ELF-1 (cell line): Measurements from ENCODE around the gene MMP13.
"Not testable (repeated sequence)": the region's sequence is repeated elsewhere in the genome, so short reads cannot be mapped to it uniquely, and the experiment has no call there.

Experiments used
- DNase-seq: peaks from one replicate; pipeline ENCODE4 v3.0.0-alpha.2; 2016; ENCODE audit warnings: low read depth, low spot score

Gene MMP13

DNA sequence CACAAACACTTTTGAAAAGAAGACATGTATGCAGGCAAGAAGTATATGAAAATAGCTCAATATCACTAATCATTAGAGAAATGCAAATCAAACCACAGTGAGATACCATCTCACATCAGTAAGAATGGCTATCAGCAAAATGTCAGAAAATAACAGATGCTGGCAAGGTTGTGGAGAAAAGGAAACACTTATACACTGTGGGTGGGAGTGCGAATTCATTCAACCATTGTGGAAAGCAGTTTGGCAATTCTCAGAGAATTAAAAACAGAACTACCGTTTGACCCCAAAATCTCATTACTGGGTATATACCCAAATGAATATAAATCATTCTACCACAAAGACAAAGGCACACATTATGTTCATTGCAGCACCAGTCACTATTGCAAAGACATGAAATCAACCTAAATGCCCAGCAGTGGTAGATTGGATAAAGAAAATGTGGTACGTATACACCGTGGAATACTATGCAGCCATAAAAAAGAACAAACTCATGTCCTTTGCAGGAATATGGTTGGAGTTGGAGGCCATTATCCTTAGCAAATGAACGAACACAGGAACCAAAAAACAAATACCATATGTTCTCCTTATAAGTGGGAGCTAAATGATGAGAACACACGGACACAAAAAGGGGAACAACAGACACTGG lies 18.5 kb downstream of the MMP13 start:
- no peak for DNase-seq

DNA sequence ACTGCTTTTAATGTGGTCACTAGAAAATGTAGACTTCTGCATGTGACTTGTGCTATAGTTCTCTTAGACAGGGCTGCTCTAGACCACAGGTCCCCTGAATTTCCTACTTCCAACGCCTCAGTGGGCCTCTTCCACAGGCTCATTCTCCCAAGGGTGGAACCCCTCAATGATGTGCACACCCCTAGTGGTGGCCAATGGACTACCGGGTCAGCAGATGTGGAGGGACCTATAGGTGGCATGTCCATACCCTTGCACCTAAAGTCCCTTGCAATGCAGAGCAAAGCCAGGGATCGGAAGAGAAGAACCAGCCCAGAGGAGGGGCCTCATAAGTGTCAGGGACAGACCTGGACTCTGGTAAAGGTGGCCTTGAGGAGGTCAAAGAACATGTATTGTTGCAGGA lies 20.0 kb downstream of the MMP13 start:
- no peak for DNase-seq

DNA sequence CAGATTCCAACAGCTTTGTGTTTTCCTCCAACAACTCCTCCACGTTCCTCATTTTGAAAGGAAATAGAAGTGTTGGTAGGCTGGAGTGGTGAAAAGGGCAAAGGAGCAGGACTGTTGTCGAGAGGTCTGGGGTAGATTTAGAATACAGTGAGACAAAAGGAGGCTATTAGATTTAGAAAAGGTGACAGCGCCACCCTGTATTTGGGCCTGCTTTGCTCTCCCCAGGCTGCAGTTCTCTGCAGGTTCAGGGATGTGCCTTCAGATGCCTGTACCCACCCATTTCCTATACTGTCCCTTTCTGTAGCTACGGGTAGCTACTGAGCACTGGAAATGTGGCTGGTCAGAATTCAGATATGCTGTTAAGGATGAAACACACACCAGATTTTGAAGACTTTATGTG lies 20.8 kb downstream of the MMP13 start:
- peak; percentile 5 for DNase-seq

DNA sequence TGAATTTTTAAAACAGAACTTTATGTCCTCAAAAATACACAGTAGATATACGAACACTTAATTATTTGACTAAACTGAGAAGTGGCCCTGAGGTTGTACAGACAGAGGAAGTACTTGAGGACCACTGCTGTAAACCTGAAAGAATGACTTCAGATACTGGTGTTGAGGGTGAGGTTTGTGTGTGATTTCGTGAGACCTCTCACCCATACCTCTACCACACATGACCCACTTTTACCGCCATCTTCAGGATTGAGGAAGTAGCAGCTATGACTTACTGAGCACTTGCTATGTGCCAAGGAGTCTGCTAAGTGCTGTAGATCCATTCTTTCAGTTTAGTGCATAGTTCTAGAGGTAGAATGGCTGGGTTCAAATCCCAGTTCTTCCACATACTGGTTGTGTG lies 21.9 kb downstream of the MMP13 start:
- no peak for DNase-seq

DNA sequence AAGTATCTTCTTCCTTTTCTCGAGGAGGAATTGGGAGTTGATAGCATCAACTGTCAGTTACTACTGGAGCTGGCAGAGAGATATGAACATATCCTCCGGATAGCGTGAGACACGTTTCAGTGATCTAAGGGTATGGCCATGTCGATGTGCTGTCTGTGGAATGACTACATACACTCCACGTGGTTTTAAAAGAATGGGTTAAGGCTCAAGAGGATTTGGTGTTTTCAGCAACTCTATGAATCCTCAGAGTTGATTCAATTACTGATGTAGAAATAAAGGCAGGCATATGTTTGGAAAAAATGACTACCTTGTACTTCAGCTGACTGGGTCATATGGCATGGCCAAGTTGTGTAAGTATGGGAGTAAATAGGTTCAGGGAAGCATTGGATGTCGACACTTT lies 22.9 kb downstream of the MMP13 start:
- DNase-seq, result no peak

DNA sequence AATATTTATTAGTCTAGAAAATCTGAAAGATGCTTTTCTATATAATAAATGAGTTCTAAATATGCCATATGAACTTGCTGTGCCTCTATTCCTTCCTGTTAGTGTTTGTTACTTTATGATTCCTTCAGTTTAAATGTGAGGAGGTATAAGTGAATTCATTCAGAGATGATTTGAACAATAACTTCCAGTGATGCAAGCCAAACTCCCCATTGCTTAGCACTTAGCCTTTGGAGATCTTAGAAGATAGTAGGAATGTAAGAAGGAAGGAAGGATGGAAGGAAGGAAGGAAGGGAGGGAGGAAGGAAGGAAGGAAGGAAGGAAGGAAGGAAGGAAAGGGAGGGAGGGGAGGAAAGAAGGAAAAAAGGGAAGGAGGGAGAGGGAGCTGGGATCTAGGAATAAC lies 25.1 kb downstream of the MMP13 start:
- DNase-seq, result no peak

DNA sequence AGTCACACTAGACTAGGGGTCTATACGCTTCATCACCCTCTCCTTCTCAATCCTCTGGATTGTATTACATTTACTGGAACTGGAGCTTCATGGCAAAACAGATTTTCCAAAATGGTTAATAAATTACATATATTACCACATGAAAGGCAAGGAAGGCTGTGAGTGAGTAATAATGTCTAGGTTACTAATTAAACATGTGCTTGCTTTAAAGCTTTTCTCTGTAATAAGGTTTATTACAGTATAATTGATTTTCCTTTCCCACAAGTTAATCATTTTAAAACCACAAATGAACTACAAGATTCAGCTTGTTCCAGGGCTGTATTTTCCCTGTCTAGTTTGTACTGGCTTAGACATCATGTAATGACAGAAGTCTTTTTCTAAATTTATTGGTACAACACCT lies 25.6 kb downstream of the MMP13 start:
- DNase-seq, result no peak

DNA sequence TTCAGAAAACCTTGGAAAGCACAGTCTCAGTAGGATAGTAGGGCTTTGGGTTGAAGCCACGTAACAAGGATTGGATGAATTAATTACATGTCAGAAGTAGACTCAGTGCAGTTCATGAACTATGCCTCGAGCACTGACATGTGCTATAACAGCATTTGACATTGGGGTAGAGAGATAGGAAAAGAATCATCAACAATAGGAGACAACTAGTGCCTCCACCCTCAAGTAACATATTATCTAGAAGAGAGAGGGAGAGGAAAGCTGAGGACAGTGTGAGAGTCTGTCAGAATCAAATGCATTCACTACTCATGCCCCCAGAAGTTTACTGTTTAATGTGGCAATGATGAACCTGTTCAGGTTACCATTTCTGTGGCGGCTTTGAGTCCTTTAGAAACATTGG lies 26.4 kb downstream of the MMP13 start:
- DNase-seq, result no peak

DNA sequence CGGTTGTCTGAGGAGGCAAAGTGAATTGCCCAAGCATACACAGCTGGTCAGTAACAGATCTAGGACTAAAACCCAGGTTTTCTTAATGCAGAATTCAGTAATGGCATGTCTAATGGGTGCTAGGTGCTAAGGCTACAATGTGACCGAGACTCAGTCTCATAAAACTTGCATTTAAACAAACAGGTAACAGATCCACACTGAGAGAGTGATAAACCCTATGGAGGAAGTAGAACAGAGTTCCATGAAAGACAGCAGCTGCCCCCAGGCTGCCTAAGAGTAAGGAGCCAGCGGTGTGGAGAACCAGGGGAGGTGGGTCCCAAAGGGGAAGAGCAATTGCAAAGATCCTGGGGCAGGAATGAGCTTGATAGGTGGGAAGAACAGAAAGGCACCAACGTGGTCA lies 27.3 kb downstream of the MMP13 start:
- no peak for DNase-seq

DNA sequence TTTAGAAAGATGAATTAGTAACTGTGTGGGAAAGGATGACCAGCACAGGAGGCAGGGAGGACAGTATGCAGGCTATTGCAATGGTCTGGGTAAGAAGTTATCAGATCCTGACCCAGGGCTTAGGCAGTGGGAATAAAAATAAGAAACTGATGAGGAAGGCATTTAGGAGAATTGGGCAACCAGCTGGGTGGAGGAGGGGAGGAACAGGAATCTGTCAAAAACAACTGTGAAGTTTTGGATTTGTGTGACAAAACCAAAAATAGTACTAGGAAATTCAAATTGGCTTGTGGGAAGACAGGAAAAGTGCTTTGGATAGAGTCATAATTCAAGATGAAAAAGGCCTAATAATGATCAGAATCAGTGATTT lies 27.9 kb downstream of the MMP13 start:
- no peak for DNase-seq

DNA sequence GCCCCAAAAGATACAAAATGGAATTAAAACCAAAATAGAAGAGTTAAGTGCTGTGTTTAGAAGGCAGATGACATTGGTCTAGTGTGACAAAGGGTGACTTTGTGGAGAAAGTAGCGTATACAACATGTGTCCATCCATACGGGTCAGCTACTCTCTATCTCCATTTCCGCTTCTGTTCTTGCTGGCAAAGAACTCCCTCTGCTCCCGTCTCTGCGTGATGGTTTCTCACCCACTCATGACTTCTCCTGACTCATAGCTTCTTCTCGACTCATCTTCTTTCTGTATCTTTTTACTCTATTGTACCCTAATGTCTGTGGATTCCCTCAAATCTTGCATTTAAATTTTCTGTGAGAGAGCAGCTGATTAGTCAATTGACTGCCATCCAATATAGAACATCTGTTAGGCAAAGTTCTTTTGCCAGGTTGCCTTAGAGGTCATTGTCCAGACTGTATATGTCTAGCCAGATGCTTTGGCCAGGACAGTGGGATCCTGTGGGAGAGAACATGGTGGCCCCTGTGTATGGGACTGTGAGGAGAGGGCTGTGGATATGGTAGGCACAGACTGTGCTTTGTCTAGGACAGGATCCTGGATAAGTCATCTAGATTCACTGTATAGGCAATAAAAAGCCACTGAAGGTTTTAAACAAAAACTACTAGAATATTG lies 28.4 kb downstream of the MMP13 start:
- no peak for DNase-seq

DNA sequence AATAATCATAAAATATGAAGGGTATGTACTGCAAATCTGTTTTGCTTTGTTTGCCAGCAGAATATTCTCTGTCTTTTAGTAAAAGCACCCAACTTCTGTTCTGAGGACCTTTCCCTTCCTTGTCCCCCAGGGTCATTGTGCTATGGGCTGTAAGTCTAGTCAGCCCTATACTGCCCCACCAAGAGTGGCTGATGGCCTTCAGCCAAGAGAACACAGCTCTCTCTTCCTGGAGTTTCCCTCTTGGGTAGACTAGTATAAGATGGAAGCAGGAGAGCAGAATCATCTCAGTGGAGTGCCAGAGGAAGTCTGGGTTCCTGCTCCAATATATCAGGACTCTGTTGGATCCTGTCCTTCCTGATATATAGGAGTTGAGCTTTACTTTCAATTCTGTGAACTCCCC lies 29.0 kb downstream of the MMP13 start:
- DNase-seq, result no peak

DNA sequence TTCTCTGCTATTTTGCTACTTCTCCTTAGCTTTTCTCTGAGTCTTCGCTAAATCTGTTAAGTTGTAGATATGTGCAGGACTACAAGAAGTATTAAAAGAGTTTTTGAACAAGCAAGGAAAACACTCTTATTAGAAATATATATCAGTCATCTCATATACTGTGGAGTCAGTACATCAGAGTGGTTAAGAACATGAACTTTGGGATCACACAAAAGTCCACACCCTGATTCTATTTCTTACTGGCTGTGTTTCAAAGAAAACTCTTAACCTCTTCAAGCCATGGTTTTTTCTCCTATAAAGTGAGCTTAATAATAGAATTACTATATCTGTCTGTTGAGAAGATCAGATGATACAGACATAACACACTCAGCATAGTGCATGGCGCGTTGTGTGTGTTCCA lies 29.5 kb downstream of the MMP13 start:
- no peak for DNase-seq

DNA sequence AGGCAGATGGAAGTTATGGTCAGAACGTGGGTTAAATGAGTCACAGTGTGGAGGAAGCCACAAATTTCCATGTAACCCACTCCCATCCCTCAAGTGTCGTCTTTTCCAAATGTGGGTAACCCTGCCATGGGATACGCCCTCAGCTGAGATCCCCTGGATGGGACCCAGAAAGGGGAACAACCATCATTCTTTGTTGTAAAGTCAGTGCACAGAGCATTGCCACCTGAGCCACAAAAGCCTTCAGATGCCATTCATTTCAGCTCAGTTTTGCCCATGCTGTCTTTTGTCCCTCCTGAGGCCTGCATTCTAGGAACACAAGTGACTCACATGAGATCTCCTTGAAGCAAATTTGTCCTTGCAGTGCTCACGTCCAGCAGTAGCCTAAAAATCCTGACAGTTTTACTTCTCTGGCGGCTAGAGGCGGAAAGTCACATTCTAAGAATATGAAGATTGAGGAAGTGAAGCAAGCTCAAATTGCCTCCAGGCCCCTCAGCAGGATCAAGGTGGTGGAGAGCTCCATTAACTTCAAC lies 30.6 kb downstream of the MMP13 start:
- DNase-seq, result no peak

DNA sequence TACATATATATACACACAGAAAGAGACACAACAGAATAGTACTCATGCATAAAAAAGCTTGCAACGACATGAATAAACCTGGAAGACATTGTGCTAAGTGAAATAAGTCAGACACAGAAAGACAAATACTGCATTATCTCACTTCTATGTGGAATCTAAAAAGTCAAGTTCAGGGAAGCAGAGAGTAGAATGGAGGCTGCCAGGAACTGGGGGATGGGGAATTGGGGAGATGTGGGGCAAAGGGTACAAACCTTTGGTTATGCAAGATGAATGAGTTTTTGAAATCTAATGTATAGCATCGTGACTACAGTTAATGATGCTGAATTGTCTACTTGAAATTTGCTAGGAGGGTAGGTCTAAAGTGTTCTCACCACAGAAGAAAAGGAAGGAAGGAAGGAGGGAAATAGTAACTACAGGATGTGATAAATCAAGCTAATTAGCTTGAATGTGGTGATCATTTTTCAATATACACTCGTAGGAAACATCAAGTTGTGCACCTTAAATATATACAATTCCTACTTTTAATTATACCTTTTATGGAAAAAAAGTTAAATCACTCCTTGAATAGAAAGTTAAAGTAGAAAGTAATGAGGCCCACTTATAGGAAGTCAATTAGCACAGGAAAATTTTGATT lies 33.8 kb downstream of the MMP13 start:
- DNase-seq, result no peak

DNA sequence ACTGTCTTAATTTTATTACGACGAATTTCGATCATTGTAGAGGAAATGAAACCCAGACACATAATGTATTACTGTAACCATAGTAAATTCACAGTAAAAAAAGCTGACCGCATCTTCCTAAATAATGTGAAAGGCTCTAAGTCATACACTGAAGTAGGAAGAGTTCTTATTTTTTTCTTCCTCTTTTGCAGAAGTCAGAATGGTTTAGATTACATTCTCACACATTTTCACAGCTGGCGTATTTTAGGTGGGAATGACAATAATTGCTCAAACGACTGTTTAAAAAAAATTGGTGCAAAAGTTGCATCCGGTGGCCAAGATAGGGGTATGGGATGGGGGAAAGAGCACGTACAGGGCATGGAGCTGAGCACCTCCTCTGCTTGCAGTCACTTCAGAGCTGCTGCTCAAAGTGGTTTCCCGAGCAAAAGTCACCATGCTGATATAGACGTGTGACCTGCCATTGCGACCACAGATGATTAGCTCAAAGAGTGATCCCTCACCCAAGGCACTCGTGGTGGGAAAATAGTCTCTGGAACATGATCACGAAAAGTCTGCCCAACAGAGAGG lies 35.3 kb downstream of the MMP13 start:
- DNase-seq, result no peak

DNA sequence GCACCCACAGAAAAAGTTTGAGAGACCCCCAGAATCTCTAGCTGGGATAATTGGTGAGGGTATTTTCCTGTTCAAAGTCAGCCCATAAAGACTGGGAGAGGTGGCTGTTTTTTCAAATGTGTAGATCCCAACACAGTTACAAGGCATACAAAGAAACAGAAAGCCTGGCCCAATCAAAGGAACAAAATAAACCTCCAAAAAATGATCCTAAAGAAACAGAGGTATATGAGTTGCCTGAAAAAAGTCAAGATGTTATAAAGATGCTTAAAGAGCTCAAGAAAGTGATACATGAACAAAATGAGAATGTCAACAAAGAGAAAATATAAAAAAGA lies 40.5 kb downstream of the MMP13 start:
- no peak for DNase-seq

DNA sequence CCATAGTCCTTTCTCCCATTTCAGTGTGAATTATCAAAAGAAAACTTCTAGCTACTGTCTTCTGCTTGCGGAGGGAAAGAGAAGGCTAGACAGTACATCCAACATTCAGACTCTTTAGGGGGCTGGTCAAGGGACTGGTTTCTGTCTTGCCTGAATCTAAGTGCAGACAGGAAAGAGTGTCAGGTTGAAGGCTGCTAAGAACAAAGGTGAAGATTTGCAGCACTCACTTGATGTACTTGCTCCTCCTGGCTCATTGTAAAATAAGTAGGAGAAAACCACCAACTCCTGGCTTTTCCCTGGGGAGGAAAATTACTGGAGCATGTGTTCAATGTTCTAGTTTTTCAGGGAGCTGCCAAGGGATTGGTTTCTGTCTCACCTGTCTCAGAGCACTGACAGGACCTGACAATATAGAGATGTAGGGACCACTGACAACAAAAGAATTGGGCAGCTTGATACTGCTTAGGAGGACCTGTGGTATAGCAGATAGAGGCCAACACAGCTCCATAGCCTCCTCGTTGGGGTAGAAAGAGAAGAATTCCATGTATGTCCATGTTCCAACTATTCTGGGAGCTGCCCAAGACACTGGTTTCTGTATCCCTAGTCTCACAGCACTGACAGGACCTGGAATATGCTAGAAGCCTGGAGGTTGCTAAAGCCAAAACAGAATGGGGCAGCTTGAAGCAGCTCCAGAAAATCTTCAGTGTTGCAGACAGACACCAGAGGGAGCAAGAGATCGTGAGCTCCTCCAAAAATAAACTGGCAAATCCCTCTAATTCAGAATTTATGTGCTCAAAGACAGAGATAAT lies 41.1 kb downstream of the MMP13 start:
- DNase-seq, result peak; percentile 75

DNA sequence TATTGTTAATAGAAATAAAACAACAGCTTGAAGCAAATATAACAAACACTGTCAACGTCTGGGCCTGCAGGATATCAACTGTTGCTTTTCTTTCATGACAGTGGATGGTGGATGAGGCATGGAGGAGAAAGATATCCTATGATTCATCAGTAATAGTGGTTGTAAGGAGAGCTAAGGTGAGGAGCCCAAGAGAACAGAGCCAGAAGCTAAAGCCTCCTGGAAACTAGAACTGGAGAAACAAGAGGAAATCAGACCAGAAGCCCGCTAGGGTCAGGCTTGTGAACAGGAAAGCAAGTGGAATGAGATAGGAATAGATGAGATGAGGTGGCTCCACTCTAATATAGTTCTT lies 43.1 kb downstream of the MMP13 start:
- peak; percentile 26 for DNase-seq

DNA sequence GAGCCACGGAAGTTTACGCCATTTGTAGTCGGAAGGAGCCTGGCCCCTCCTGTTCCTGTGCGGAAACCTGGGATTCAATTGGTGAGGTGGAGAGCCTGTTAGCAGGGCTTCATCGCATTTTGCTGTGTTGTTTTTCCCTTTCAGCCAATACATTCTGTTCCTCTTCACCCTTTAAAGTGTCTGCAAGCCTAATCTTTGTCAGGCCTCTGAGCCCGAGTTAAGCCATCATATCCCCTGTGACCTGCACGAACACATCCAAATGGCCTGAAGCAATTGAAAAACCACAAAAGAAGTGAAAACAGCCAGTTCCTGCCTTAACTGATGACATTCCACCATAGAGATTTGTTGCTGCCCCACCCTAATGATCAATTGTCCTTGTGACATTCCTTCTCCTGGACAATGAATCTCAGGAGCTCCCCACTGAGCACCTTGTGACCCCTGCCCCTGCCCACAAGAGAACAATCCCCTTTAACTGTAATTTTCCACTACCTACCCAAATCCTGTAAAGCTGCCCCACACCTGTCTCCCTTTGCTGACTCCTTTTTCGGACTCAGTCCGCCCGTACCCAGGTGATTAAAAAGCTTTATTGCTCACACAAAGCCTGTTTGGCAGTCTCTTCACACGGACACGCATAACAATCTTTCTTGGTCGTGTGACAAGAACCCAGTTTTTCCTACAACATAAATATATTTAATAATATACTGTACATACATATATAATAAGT lies 43.6 kb downstream of the MMP13 start:
- DNase-seq, result peak; percentile 91

DNA sequence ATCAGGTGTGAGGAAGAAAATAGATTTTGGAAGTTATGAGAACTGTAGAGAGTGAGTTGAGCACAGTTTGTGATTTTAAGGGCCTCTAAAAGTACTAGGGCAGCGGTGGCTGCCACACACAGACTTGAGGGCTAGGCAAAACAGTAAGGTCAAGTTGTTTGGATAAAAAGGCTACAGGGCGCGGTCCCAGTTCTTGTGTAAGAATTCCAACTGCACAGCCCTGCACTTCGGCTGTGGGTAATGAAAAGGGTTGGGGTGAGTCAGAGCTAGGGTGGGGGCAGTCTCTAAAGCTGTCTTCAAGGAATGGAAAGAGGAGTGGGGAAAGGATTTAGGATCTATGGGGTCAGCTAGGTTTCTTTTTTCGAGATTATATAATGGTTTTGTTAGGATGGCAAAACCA lies 49.7 kb downstream of the MMP13 start:
- DNase-seq, result not testable (repeated sequence)

DNA sequence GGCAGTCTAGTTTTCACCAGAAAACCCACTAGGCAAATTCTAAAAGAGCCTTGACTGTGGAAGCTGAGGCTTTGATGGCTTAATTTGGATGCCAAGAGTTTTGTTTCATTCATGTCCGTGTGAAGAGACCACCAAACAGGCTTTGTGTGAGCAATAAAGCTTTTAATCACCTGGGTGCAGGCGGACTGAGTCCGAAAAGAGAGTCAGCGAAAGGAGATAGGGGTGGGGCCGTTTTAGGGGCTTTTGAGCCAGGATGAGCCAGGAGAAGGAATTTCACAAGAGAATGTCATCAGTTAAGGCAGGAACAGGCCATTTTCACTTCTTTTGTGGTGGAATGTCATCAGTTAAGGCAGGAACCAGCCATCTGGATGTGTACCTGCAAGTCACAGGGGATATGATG lies 51.6 kb downstream of the MMP13 start:
- peak; percentile 41 for DNase-seq
